Lung (tissue), 12 donors: ENCODE measurements around the gene MREG. TPM values are rescaled to one million over a fixed set of nuclear protein-coding genes. Genes with fewer than 3 reads are reported as not detected.

Source experiments
- ATAC-seq: fragments of 200-7000 bp; cut with Tn5 transposase; one replicate; pipeline ENCODE4 v1.9.1; 2020; ENCODE audit warnings: moderate number of reproducible peaks; ENCODE audit not compliant: insufficient read depth, low FRiP score
- DNase-seq, 3 donors: peaks; one replicate each; pipeline ENCODE4 v3.0.0-alpha.2; 2013 to 2017
- H3K27ac ChIP-seq, 2 donors: one replicate each; pipeline ENCODE4 v1.5.1; 2013; ENCODE audit warnings: mild to moderate bottlenecking in 2 of 2, moderate library complexity in 2 of 2, control low read depth in 1 of 2, inconsistent platforms in 1 of 2, low read depth in 1 of 2, low read length in 1 of 2
- H3K27me3 ChIP-seq, 3 donors: one replicate each; pipeline ENCODE4 v1.5.1; 2013; ENCODE audit warnings: low read length in 2 of 3; ENCODE audit not compliant: control insufficient read depth in 3 of 3, insufficient read depth in 3 of 3
- H3K36me3 ChIP-seq, 4 donors: one replicate each; pipeline ENCODE4 v1.5.1; 2013; ENCODE audit warnings: low read length in 4 of 4, mild to moderate bottlenecking in 1 of 4, moderate library complexity in 1 of 4; ENCODE audit not compliant: control insufficient read depth in 4 of 4, insufficient read depth in 4 of 4
- H3K4me1 ChIP-seq, 5 donors: one replicate each; pipeline ENCODE4 v1.5.1; 2013; ENCODE audit warnings: low read length in 5 of 5, mild to moderate bottlenecking in 2 of 5, moderate library complexity in 1 of 5; ENCODE audit not compliant: control insufficient read depth in 5 of 5, insufficient read depth in 5 of 5
- H3K4me3 ChIP-seq: one replicate; pipeline ENCODE4 v1.5.1; 2013; ENCODE audit warnings: mild to moderate bottlenecking, control low read depth, moderate library complexity
- H3K9ac ChIP-seq, 2 donors: one replicate each; pipeline ENCODE4 v1.5.1; 2013; ENCODE audit warnings: low read length in 2 of 2, control low read depth in 1 of 2; ENCODE audit not compliant: insufficient read depth in 1 of 2
- H3K9me3 ChIP-seq, 4 donors: one replicate each; pipeline ENCODE4 v1.5.1; 2013; ENCODE audit warnings: low read length in 3 of 4, mild to moderate bottlenecking in 1 of 4, moderate library complexity in 1 of 4; ENCODE audit not compliant: control insufficient read depth in 4 of 4, insufficient read depth in 3 of 4
- CTCF ChIP-seq: IDR thresholded peaks from 2 replicates; pipeline ENCODE4 v1.5.1; 2012; ENCODE audit warnings: mild to moderate bottlenecking; ENCODE audit errors: control extremely low read depth, extremely low read depth
- WGBS, 2 donors: extraction: QIAGEN DNeasy Blood & Tissue Kit; methylation state at CpG; one replicate each; pipeline ENCODE4 v1.1.7; 2013; 5-methylcytosine and 5-hydroxymethylcytosine counted together
- polyA plus RNA-seq, 2 donors: library from polyadenylated mRNA; stranded (reverse); fragments of 200-250 nt; gene quantifications; one replicate each; pipeline ENCODE4 v1.2.1, GENCODE V29; 2013
- total RNA-seq, 2 donors: library from RNA; depleted of rRNA in 1 of 2; stranded (reverse); fragments of >200 nt in 1 of 2; gene quantifications; one replicate each; pipeline ENCODE4 v1.2.1, GENCODE V29; 2014 to 2021
- donor health status: control.
- donor health status: control.
- donor health status: Bipolar disorder and iron deficiency.
- donor health status: healthy.
- donor health status: DM: yes; HTN: yes; CAD: no.

Gene MREG
- total and polyA plus RNA-seq, 4 donors = 6.9 to 30.2 (median 12.0) TPM

DNA sequence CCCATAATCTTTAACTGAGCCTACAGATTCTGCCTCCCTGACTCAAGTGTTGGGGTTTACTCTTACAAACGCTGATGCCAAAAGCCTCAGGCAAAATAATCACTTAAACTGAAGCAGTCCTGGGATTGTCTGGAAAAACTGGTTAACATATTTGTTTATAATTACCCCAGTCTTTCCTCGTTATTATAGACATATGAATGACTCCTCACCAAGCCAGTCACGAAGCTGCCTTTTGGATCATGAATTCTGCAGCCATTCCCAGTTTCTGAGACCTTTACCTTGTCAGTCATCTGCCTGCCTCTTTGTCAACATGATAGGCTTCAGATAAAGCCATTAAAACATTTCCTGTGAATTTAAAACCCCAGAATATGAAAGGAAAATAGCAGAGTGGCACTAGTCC lies 46.4 kb downstream of the MREG start:
- Histone ChIP-seq H3K27me3 (no peaks in the 10 kb centered on the region), H3K36me3 (no peaks in the 10 kb centered on the region), H3K9me3 (peaks cover 0 to 2% (median 0%) of the 10 kb centered on the region in 4 donors), H3K4me1 (no peaks in the 10 kb centered on the region), H3K4me3 (no peak overlapping the region), H3K9ac (no peak overlapping the region), H3K27ac (no peak overlapping the region)
- no peak for TF ChIP-seq CTCF
- ATAC-seq (no peak), DNase-seq (peak in 1 of 3 donors; percentile 3)
- 71 to 79% methylated on average over 3 of the region's 3 CpGs for WGBS, 2 donors

DNA sequence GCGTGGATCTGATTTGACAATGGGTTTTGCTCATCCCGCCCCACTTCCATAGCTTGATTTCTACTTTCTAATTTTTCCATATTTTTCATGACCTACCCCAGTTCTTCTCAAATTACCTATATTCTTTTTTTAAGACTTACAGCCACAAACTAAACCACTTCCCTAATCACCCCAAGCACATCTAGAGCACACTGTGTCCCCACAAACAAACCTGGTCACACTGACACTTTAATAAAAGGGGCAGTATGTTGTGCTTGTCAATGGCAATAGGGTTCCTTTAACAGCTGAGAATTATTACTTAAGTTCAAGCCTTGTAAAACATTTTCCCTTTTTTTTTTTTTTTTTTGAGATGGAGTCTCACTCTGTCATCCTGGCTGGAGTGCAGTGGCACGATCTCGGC lies 47.1 kb downstream of the MREG start:
- Histone ChIP-seq H3K27me3 (no peaks in the 10 kb centered on the region), H3K36me3 (no peaks in the 10 kb centered on the region), H3K9ac (no peak overlapping the region), H3K4me1 (no peaks in the 10 kb centered on the region), H3K4me3 (no peak overlapping the region), H3K9me3 (peaks cover 0 to 2% (median 0%) of the 10 kb centered on the region in 4 donors), H3K27ac (no peak overlapping the region)
- DNase-seq (no peak), ATAC-seq (no peak)
- WGBS, 2 donors = 75 to 85% methylated on average over 4 of the region's 4 CpGs
- TF ChIP-seq CTCF = no peak

- TF ChIP-seq CTCF = no peak
- no peaks in the 10 kb centered on the region for H3K27me3 ChIP-seq
- no peak overlapping the region for H3K4me3 ChIP-seq
- WGBS, 2 donors = 100% methylated on average over 1 of the region's 1 CpG
- ATAC-seq (no peak), DNase-seq (no peak)
- H3K9ac ChIP-seq = no peak overlapping the region
- H3K4me1 ChIP-seq = no peaks in the 10 kb centered on the region
- peaks cover 0 to 2% (median 0%) of the 10 kb centered on the region in 4 donors for H3K36me3 ChIP-seq
- H3K9me3 ChIP-seq = peaks cover 0 to 2% (median 0%) of the 10 kb centered on the region in 4 donors
- H3K27ac ChIP-seq = no peak overlapping the region
These were observed 47.7 kb downstream of the MREG start for GRCh38 chr2:215965532-215966165.

- Histone ChIP-seq H3K36me3 (peaks cover 0 to 2% (median 0%) of the 10 kb centered on the region in 4 donors), H3K4me1 (no peaks in the 10 kb centered on the region), H3K4me3 (no peak overlapping the region), H3K27ac (no peak overlapping the region), H3K27me3 (no peaks in the 10 kb centered on the region), H3K9ac (no peak overlapping the region), H3K9me3 (no peaks in the 10 kb centered on the region)
- 70 to 87% methylated on average over 5 of the region's 5 CpGs for WGBS, 2 donors
- ATAC-seq = no peak
- no peak for TF ChIP-seq CTCF
- DNase-seq = no peak
These were observed 51.4 kb downstream of the MREG start for GRCh38 chr2:215961981-215962380.
